Skeletal muscle tissue (tissue), 4 donors: ENCODE results near the gene ZNF668. TPM values are rescaled to one million over a fixed set of nuclear protein-coding genes. Genes with fewer than 3 reads are reported as not detected.
A peak's percentile ranks its signal among the peaks of the same experiment; 100 is the strongest.

Source experiments
- H3K27ac ChIP-seq: one replicate; pipeline ENCODE4 v1.7.0; 2013; ENCODE audit warnings: mild to moderate bottlenecking, low read depth, low read length, inconsistent platforms
- H3K27me3 ChIP-seq, 3 donors: one replicate each; pipeline ENCODE4 v1.7.0; 2013; ENCODE audit warnings: low read length in 3 of 3; ENCODE audit not compliant: control insufficient read depth in 3 of 3, insufficient read depth in 3 of 3
- H3K36me3 ChIP-seq, 3 donors: one replicate each; pipeline ENCODE4 v1.7.0; 2013; ENCODE audit warnings: low read length in 3 of 3; ENCODE audit not compliant: control insufficient read depth in 3 of 3, insufficient read depth in 3 of 3
- H3K4me1 ChIP-seq, 3 donors: one replicate each; pipeline ENCODE4 v1.7.0; 2013; ENCODE audit warnings: low read length in 3 of 3, mild to moderate bottlenecking in 3 of 3; ENCODE audit not compliant: control insufficient read depth in 3 of 3, insufficient read depth in 3 of 3
- H3K4me3 ChIP-seq, 3 donors: one replicate each; pipeline ENCODE4 v1.7.0; 2013; ENCODE audit warnings: low read length in 3 of 3
- H3K9ac ChIP-seq, 3 donors: one replicate each; pipeline ENCODE4 v1.7.0; 2013; ENCODE audit warnings: low read length in 3 of 3, mild to moderate bottlenecking in 3 of 3, moderate library complexity in 2 of 3, low read depth in 1 of 3
- H3K9me3 ChIP-seq, 3 donors: one replicate each; pipeline ENCODE4 v1.7.0; 2013; ENCODE audit warnings: low read length in 3 of 3; ENCODE audit not compliant: control insufficient read depth in 3 of 3
- total RNA-seq: library from RNA; depleted of rRNA; stranded (reverse); fragments of >200 nt; gene quantifications from one replicate; pipeline ENCODE4 v1.2.3, GENCODE V29; 2014
- donor health status: Osteomylitis.

Gene ZNF668
- total RNA-seq, 1 donor from 2014 or later = 5.7 TPM

- Histone ChIP-seq H3K27me3 (no peaks in the 10 kb centered on the region), H3K9me3 (no peaks in the 10 kb centered on the region), H3K36me3 (peaks cover 58 to 68% (median 61%) of the 10 kb centered on the region in 3 donors), H3K4me1 (peaks cover 5 to 6% (median 5%) of the 10 kb centered on the region in 3 donors), H3K9ac (no peak overlapping the region), H3K4me3 (no peak overlapping the region), H3K27ac (no peak overlapping the region)
Observed at GRCh38 chr16:31081428-31082351, 7.7 kb upstream of the ZNF668 start.

GRCh38 chr16:31080756-31081419 is 6.8 kb upstream of the ZNF668 start:
- Histone ChIP-seq H3K27ac (no peak overlapping the region), H3K4me3 (no peak overlapping the region), H3K27me3 (no peaks in the 10 kb centered on the region), H3K9me3 (no peaks in the 10 kb centered on the region), H3K36me3 (peaks cover 65 to 72% (median 65%) of the 10 kb centered on the region in 3 donors), H3K4me1 (peaks cover 5 to 9% (median 6%) of the 10 kb centered on the region in 3 donors), H3K9ac (peak overlapping the region in 1 of 3 donors; percentile 25)

GRCh38 chr16:31080035-31080629 is 6.1 kb upstream of the ZNF668 start:
- Histone ChIP-seq H3K27ac (no peak overlapping the region), H3K9ac (peak overlapping the region in 1 of 3 donors; percentile 25), H3K36me3 (peaks cover 64 to 69% (median 65%) of the 10 kb centered on the region in 3 donors), H3K4me1 (peaks cover 7 to 15% (median 10%) of the 10 kb centered on the region in 3 donors), H3K9me3 (no peaks in the 10 kb centered on the region), H3K27me3 (no peaks in the 10 kb centered on the region), H3K4me3 (no peak overlapping the region)

- Histone ChIP-seq H3K9ac (no peak overlapping the region), H3K27ac (no peak overlapping the region), H3K4me1 (peaks cover 13 to 22% (median 17%) of the 10 kb centered on the region in 3 donors), H3K4me3 (no peak overlapping the region), H3K27me3 (no peaks in the 10 kb centered on the region), H3K36me3 (peaks cover 57 to 68% (median 62%) of the 10 kb centered on the region in 3 donors), H3K9me3 (no peaks in the 10 kb centered on the region)
Observed at GRCh38 chr16:31079342-31079944, 5.4 kb upstream of the ZNF668 start.

- Histone ChIP-seq H3K36me3 (peaks cover 57 to 61% (median 58%) of the 10 kb centered on the region in 3 donors), H3K9ac (no peak overlapping the region)
Observed at GRCh38 chr16:31078597-31079341, 4.7 kb upstream of the ZNF668 start.

GRCh38 chr16:31077592-31078396 is 3.8 kb upstream of the ZNF668 start:
- H3K4me1 ChIP-seq = peaks cover 15 to 22% (median 20%) of the 10 kb centered on the region in 3 donors
- peaks cover 57 to 58% (median 57%) of the 10 kb centered on the region in 3 donors for H3K36me3 ChIP-seq
- no peaks in the 10 kb centered on the region for H3K27me3 ChIP-seq
- no peak overlapping the region for H3K9ac ChIP-seq
- no peaks in the 10 kb centered on the region for H3K9me3 ChIP-seq
- no peak overlapping the region for H3K4me3 ChIP-seq
- no peak overlapping the region for H3K27ac ChIP-seq

More at GRCh38 chr16:31078597-31079341, 4.7 kb upstream of the ZNF668 start:
- H3K27ac ChIP-seq = no peak overlapping the region
- no peaks in the 10 kb centered on the region for H3K9me3 ChIP-seq
- H3K4me1 ChIP-seq = peaks cover 13 to 22% (median 16%) of the 10 kb centered on the region in 3 donors
- H3K4me3 ChIP-seq = no peak overlapping the region
- H3K27me3 ChIP-seq = no peaks in the 10 kb centered on the region

- H3K4me1 ChIP-seq = peaks cover 19 to 28% (median 27%) of the 10 kb centered on the region in 3 donors
- H3K27me3 ChIP-seq = no peaks in the 10 kb centered on the region
- H3K9me3 ChIP-seq = no peaks in the 10 kb centered on the region
- peak overlapping the region in 1 of 3 donors; percentile 8 for H3K9ac ChIP-seq
- H3K4me3 ChIP-seq = no peak overlapping the region
- H3K27ac ChIP-seq = no peak overlapping the region
- peaks cover 54 to 55% (median 55%) of the 10 kb centered on the region in 3 donors for H3K36me3 ChIP-seq
Observed at GRCh38 chr16:31077024-31077423, 3.0 kb upstream of the ZNF668 start.

- H3K4me3 ChIP-seq = no peak overlapping the region
- peaks cover 50 to 53% (median 52%) of the 10 kb centered on the region in 3 donors for H3K36me3 ChIP-seq
- H3K9ac ChIP-seq = no peak overlapping the region
- H3K27me3 ChIP-seq = no peaks in the 10 kb centered on the region
- H3K27ac ChIP-seq = no peak overlapping the region
- H3K4me1 ChIP-seq = peaks cover 24 to 33% (median 29%) of the 10 kb centered on the region in 3 donors
- no peaks in the 10 kb centered on the region for H3K9me3 ChIP-seq
Observed at GRCh38 chr16:31076319-31076718, 2.3 kb upstream of the ZNF668 start.
